ENCODE results near the gene MICAL2. TPM values are rescaled to one million over a fixed set of nuclear protein-coding genes. Genes with fewer than 3 reads are reported as not detected.

The MICAL2 gene, protein sequence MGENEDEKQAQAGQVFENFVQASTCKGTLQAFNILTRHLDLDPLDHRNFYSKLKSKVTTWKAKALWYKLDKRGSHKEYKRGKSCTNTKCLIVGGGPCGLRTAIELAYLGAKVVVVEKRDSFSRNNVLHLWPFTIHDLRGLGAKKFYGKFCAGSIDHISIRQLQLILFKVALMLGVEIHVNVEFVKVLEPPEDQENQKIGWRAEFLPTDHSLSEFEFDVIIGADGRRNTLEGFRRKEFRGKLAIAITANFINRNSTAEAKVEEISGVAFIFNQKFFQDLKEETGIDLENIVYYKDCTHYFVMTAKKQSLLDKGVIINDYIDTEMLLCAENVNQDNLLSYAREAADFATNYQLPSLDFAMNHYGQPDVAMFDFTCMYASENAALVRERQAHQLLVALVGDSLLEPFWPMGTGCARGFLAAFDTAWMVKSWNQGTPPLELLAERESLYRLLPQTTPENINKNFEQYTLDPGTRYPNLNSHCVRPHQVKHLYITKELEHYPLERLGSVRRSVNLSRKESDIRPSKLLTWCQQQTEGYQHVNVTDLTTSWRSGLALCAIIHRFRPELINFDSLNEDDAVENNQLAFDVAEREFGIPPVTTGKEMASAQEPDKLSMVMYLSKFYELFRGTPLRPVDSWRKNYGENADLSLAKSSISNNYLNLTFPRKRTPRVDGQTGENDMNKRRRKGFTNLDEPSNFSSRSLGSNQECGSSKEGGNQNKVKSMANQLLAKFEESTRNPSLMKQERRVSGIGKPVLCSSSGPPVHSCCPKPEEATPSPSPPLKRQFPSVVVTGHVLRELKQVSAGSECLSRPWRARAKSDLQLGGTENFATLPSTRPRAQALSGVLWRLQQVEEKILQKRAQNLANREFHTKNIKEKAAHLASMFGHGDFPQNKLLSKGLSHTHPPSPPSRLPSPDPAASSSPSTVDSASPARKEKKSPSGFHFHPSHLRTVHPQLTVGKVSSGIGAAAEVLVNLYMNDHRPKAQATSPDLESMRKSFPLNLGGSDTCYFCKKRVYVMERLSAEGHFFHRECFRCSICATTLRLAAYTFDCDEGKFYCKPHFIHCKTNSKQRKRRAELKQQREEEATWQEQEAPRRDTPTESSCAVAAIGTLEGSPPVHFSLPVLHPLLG
- 79.6 and 210 TPM in 2 replicates for total RNA-seq

- DNase-seq (ENCODE audit: low read depth in 2 of 2): peak; percentile 59 to 94
These were observed at the start of gene MICAL2 for GRCh38 chr11:12110201-12110713. MICAL2 (plus strand) TSS chr11:12110590; CDS start chr11:12162156, 51,566 bp downstream.

DNA sequence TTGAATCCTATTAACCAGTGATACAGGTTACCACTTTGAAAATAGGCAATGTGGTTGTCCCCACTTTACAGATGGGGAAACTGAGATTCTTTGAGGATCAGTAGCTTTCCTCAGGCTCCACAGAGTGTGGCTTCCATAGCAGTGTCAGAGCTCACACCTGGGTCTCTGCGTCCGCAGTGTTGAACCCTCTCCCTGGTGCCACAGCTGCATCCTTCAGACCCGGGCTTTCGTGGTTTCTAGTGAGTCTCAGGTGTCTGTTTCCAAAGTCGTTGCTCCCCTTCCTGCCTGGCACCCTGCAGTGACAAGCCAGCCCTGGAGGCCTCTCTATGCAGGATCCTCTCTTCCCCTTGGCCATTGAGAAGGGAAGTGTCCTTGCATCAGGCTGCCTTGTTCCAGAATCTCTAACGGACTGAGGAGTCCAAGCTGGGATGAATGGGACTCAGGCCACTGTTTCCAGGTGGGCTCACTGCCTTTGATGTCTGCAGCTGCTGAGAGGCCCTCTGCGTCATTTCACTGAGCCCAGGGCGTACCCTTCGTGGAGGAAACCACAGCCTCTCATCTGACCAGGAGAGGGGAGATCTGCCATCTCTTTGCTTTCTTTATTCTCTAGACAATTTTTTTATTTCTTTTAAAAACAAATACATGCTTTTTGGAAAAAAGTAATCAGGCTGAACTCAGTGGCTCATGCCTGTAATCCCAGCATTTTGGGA, 48.4 kb upstream of the MICAL2 start:
- no peak for DNase-seq (ENCODE audit: low read depth in 2 of 2)

DNA sequence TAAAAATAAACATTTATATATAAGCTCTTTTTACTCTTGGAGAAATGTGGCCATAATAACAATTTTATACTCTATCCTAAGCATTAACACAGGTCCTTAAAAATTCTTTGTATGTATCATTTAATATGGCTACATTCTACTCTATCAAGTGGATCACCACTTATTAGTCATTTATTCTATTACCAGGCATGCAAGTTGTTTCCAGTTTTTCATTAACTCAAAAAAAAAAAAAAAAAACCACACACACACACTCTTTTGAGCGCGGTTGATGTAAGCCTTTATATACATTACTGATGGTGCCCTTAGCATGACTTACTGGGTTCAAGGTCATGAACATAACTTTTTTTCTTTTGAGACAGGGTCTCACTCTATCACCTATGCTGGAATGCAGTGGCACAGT, 47.1 kb upstream of the MICAL2 start:
- no peak for DNase-seq (ENCODE audit: low read depth in 2 of 2)

- DNase-seq (ENCODE audit: low read depth in 2 of 2): no peak
These were observed 46.0 kb upstream of the MICAL2 start for GRCh38 chr11:12064136-12064953.

GRCh38 chr11:12064954-12065280, 45.5 kb upstream of the MICAL2 start:
- no peak for DNase-seq (ENCODE audit: low read depth in 2 of 2)

- peak in 1 of 2 donors; percentile 67 for DNase-seq (ENCODE audit: low read depth in 2 of 2)
These were observed 44.2 kb upstream of the MICAL2 start for GRCh38 chr11:12066056-12066798.

DNA sequence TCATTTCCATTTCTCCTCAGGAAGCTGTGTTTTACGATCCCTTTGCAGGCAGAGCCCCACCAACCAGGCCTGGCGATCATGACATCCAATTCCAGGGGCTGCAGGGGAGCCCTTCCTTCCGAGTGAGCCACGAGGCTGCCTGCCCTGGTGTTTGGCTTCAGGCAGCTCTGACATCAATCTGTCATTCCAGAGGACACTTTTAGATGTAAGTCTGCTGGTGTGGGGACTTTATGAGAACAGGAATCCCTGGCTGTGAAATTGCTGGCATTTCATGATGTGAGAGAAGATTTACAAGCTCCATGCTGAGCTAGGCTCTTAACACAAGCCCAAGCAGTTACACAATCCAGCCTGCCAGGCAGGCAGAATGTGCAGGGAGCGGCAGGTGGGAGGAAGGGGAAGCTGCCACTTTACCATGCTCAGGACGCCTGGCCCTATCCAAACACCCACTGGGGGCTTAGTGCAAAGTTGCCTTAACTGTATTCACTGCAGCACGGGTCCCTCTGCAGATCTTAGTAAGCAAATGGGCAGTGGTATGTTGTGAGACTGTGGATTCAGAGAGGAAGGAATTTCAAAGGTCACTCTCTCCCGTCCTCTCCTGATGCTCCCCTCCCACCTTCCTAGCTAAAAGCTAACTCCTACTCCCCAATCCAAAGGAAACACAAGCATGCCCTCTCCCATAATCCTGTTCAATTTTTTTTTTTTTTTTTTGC, 43.4 kb upstream of the MICAL2 start:
- DNase-seq (ENCODE audit: low read depth in 2 of 2): peak; percentile 70 to 92

GRCh38 chr11:12067796-12068357, 42.5 kb upstream of the MICAL2 start:
- no peak for DNase-seq (ENCODE audit: low read depth in 2 of 2)

GRCh38 chr11:12069066-12069676, 41.2 kb upstream of the MICAL2 start:
- DNase-seq (ENCODE audit: low read depth in 2 of 2): no peak

DNA sequence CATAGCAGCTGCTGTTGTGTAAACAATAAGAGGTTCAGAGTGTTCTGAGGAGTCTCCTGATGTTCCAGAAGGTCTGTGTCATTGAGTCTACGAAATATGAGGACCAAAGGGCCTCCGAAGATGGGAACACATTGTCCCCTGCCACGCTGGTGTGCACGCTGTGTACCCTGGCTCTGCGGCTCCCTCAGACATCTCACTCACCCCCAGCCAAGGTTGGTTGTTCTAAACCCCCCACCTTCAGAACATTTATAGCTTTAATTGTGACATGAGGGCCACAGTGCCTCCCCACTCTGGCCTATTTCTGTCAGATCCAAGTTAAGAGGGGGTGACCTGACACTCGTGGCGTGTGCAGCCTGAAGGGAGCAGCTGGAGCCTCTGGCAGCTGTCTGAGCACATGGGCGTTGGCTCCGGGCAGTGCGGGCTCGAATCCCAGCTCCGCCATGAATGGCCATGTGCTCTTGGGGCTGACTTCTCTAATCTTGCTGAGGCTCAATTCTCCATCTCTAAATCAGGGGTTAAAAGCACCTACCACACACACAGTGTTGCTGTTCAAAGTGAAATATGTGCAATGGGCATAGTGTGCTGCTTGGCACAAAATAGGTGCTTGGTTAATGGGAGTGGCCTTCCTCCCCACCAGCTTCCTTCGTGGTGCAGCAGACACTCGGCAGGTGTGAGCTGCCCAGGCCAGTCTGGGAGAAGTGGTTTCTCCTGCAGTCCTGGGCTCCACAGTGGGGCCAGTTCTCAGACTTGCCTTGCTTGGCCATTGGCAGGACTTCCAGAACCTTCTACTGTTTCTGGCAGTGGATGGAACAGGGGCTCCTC, 39.7 kb upstream of the MICAL2 start:
- DNase-seq (ENCODE audit: low read depth in 2 of 2): no peak

GRCh38 chr11:12071574-12071973, 38.8 kb upstream of the MICAL2 start:
- DNase-seq (ENCODE audit: low read depth in 2 of 2): no peak

DNA sequence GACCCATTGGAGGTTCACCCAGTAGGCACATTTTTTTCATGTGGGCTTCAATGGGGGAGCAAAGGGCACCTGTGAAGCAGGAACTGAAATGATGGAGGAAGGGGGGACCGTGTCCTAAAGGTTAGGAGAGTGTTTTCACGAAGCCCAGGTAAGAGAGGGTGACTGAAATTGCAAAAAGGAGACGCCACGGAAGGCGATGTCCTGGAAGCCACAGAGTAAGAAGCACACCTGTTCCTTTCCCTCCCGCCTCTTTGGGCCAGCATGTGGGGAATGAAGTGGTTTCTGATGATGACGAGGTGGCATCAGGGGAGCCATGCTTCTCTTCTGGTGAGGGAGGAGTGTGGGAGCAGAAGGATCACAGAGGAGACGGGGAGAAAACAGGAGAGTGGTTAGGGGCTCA, 37.0 kb upstream of the MICAL2 start:
- no peak for DNase-seq (ENCODE audit: low read depth in 2 of 2)

- DNase-seq (ENCODE audit: low read depth in 2 of 2): no peak
These were observed 36.5 kb upstream of the MICAL2 start for GRCh38 chr11:12073886-12074285.

GRCh38 chr11:12074529-12075195, 35.7 kb upstream of the MICAL2 start:
- DNase-seq (ENCODE audit: low read depth in 2 of 2): no peak

- DNase-seq (ENCODE audit: low read depth in 2 of 2): no peak
These were observed 35.1 kb upstream of the MICAL2 start for GRCh38 chr11:12075291-12075690.
